ENCODE measurements around the gene ZNF541. TPM values are rescaled to one million over a fixed set of nuclear protein-coding genes. Genes with fewer than 3 reads are reported as not detected.

Gene ZNF541
- total RNA-seq, 1 donor from 2014 or later, result 0.26 TPM

GRCh38 chr19:47550129-47550528 is 22.8 kb downstream of the ZNF541 start:
- intact Hi-C loops (cut with DNase I), result no loop called here
- Histone ChIP-seq H3K9me3 (no peaks in the 10 kb centered on the region), H3K4me3 (no peak overlapping the region), H3K27ac (no peak overlapping the region), H3K27me3 (peaks cover 8% of the 10 kb centered on the region), H3K36me3 (no peaks in the 10 kb centered on the region), H3K4me1 (peaks cover 2% of the 10 kb centered on the region)
- ATAC-seq, result no peak
- no peak for TF ChIP-seq CTCF (IDR thresholded peaks at IDR 0.05)
- DNase-seq, result no peak

- Histone ChIP-seq H3K4me1 (peaks cover 4% of the 10 kb centered on the region), H3K27me3 (peaks cover 16% of the 10 kb centered on the region), H3K36me3 (no peaks in the 10 kb centered on the region), H3K27ac (peak overlapping the region; percentile 30), H3K4me3 (no peak overlapping the region), H3K9me3 (no peaks in the 10 kb centered on the region)
- DNase-seq (peak; percentile 78), ATAC-seq (peak; percentile 93)
- intact Hi-C loops (cut with DNase I), result no loop called here
- no peak for TF ChIP-seq CTCF (IDR thresholded peaks at IDR 0.05)
Observed at GRCh38 chr19:47549261-47549862, 23.6 kb downstream of the ZNF541 start.

GRCh38 chr19:47547199-47547598 is 25.7 kb downstream of the ZNF541 start:
- DNase-seq (no peak), ATAC-seq (no peak)
- Histone ChIP-seq H3K9me3 (no peaks in the 10 kb centered on the region), H3K27ac (no peak overlapping the region), H3K4me1 (peaks cover 4% of the 10 kb centered on the region), H3K27me3 (peaks cover 19% of the 10 kb centered on the region), H3K4me3 (no peak overlapping the region), H3K36me3 (no peaks in the 10 kb centered on the region)
- intact Hi-C loops (cut with DNase I), result no loop called here
- TF ChIP-seq CTCF (IDR thresholded peaks at IDR 0.05), result no peak

- Histone ChIP-seq H3K36me3 (no peaks in the 10 kb centered on the region), H3K9me3 (no peaks in the 10 kb centered on the region), H3K27ac (no peak overlapping the region), H3K27me3 (peaks cover 19% of the 10 kb centered on the region), H3K4me3 (peak overlapping the region; percentile 8), H3K4me1 (peaks cover 4% of the 10 kb centered on the region)
- no peak for TF ChIP-seq CTCF (IDR thresholded peaks at IDR 0.05)
- intact Hi-C loops (cut with DNase I), result no loop called here
- ATAC-seq, result peak; percentile 2
- DNase-seq, result peak; percentile 61
Observed at GRCh38 chr19:47545061-47545948, 27.6 kb downstream of the ZNF541 start.

GRCh38 chr19:47544476-47544875 is 28.5 kb downstream of the ZNF541 start:
- Histone ChIP-seq H3K9me3 (no peaks in the 10 kb centered on the region), H3K36me3 (no peaks in the 10 kb centered on the region), H3K27me3 (peaks cover 19% of the 10 kb centered on the region), H3K4me1 (peaks cover 4% of the 10 kb centered on the region), H3K27ac (no peak overlapping the region), H3K4me3 (no peak overlapping the region)
- ATAC-seq, result no peak
- peak; percentile 57 for DNase-seq
- intact Hi-C loops (cut with DNase I), result no loop called here
- TF ChIP-seq CTCF (IDR thresholded peaks at IDR 0.05), result no peak
